ENCODE data around the gene CES1.
"Not testable (repeated sequence)": the region's sequence is repeated elsewhere in the genome, so short reads cannot be mapped to it uniquely, and the experiment has no call there.

The CES1 gene

GRCh38 chr16:55792934-55793374 is 39.9 kb downstream of the CES1 start:
- not testable (repeated sequence) for ATAC-seq (replicated peaks); H3K4me3 Mint-ChIP-seq; DNase-seq; H3K27ac Mint-ChIP-seq; H3K36me3 Mint-ChIP-seq; H3K9me3 Mint-ChIP-seq; H3K27me3 Mint-ChIP-seq; H3K4me1 Mint-ChIP-seq

- not testable (repeated sequence) for H3K4me1 Mint-ChIP-seq; H3K9me3 Mint-ChIP-seq; H3K36me3 Mint-ChIP-seq; ATAC-seq (replicated peaks); DNase-seq; H3K27ac Mint-ChIP-seq; H3K27me3 Mint-ChIP-seq; H3K4me3 Mint-ChIP-seq
These were observed 41.4 kb downstream of the CES1 start for GRCh38 chr16:55791512-55791911.

GRCh38 chr16:55790240-55790639 is 42.7 kb downstream of the CES1 start:
- H3K4me1 Mint-ChIP-seq; DNase-seq; ATAC-seq (replicated peaks); H3K27ac Mint-ChIP-seq; H3K4me3 Mint-ChIP-seq; H3K27me3 Mint-ChIP-seq; H3K9me3 Mint-ChIP-seq; H3K36me3 Mint-ChIP-seq: not testable (repeated sequence)

- H3K4me1 Mint-ChIP-seq; H3K4me3 Mint-ChIP-seq; ATAC-seq (replicated peaks); H3K36me3 Mint-ChIP-seq; H3K9me3 Mint-ChIP-seq; H3K27ac Mint-ChIP-seq; DNase-seq: not testable (repeated sequence)
- peaks cover 0 to 13% of the 10 kb centered on the region in 2 donors for H3K27me3 Mint-ChIP-seq
These were observed 50.2 kb downstream of the CES1 start for GRCh38 chr16:55782793-55783091.

GRCh38 chr16:55782091-55782792 is 50.7 kb downstream of the CES1 start:
- not testable (repeated sequence) for DNase-seq; H3K27ac Mint-ChIP-seq; ATAC-seq (replicated peaks); H3K36me3 Mint-ChIP-seq; H3K4me1 Mint-ChIP-seq; H3K9me3 Mint-ChIP-seq; H3K4me3 Mint-ChIP-seq
- peaks cover 0 to 15% of the 10 kb centered on the region in 2 donors for H3K27me3 Mint-ChIP-seq

- not testable (repeated sequence) for H3K4me1 Mint-ChIP-seq; H3K36me3 Mint-ChIP-seq; H3K27ac Mint-ChIP-seq; H3K4me3 Mint-ChIP-seq; H3K9me3 Mint-ChIP-seq; ATAC-seq (replicated peaks); DNase-seq
- H3K27me3 Mint-ChIP-seq = peaks cover 0 to 16% of the 10 kb centered on the region in 2 donors
These were observed 51.4 kb downstream of the CES1 start for GRCh38 chr16:55781456-55781855.

GRCh38 chr16:55780095-55780407 is 52.8 kb downstream of the CES1 start:
- H3K36me3 Mint-ChIP-seq; H3K27ac Mint-ChIP-seq; DNase-seq; H3K4me3 Mint-ChIP-seq; H3K4me1 Mint-ChIP-seq; H3K9me3 Mint-ChIP-seq; ATAC-seq (replicated peaks): not testable (repeated sequence)
- peaks cover 0 to 16% of the 10 kb centered on the region in 2 donors for H3K27me3 Mint-ChIP-seq

GRCh38 chr16:55779402-55780094 is 53.3 kb downstream of the CES1 start:
- no peak overlapping the region for H3K27ac Mint-ChIP-seq
- no peaks in the 10 kb centered on the region for H3K36me3 Mint-ChIP-seq
- no peak overlapping the region for H3K4me3 Mint-ChIP-seq
- DNase-seq = no peak
- ATAC-seq (replicated peaks) = no peak
- H3K27me3 Mint-ChIP-seq = peaks cover 0 to 16% of the 10 kb centered on the region in 2 donors
- no peaks in the 10 kb centered on the region for H3K4me1 Mint-ChIP-seq
- peaks cover 0 to 3% of the 10 kb centered on the region in 2 donors for H3K9me3 Mint-ChIP-seq

- no peak overlapping the region for H3K27ac Mint-ChIP-seq
These were observed 54.1 kb downstream of the CES1 start for GRCh38 chr16:55778757-55779156.

GRCh38 chr16:55775857-55776256 is 57.0 kb downstream of the CES1 start:
- H3K36me3 Mint-ChIP-seq = no peaks in the 10 kb centered on the region
- H3K9me3 Mint-ChIP-seq = peaks cover 0 to 3% of the 10 kb centered on the region in 2 donors
- H3K27ac Mint-ChIP-seq = no peak overlapping the region
- no peaks in the 10 kb centered on the region for H3K4me1 Mint-ChIP-seq
- ATAC-seq (replicated peaks) (no peak), DNase-seq (no peak)
- peaks cover 7 to 11% of the 10 kb centered on the region in 2 donors for H3K27me3 Mint-ChIP-seq
- no peak overlapping the region for H3K4me3 Mint-ChIP-seq

More at GRCh38 chr16:55778757-55779156, 54.1 kb downstream of the CES1 start:
- DNase-seq = no peak
- Mint-ChIP-seq H3K27me3 (peaks cover 0 to 16% of the 10 kb centered on the region in 2 donors), H3K4me3 (no peak overlapping the region), H3K36me3 (no peaks in the 10 kb centered on the region), H3K4me1 (no peaks in the 10 kb centered on the region), H3K9me3 (peaks cover 0 to 3% of the 10 kb centered on the region in 2 donors)
- no peak for ATAC-seq (replicated peaks)

GRCh38 chr16:55773859-55774549 is 58.9 kb downstream of the CES1 start:
- Mint-ChIP-seq H3K36me3 (no peaks in the 10 kb centered on the region), H3K9me3 (peaks cover 0 to 3% of the 10 kb centered on the region in 2 donors), H3K4me1 (no peaks in the 10 kb centered on the region), H3K27me3 (peaks cover 7 to 8% of the 10 kb centered on the region in 2 donors), H3K4me3 (no peak overlapping the region), H3K27ac (no peak overlapping the region)
- DNase-seq (no peak), ATAC-seq (replicated peaks) (no peak)

- DNase-seq = no peak
- H3K4me3 Mint-ChIP-seq = no peak overlapping the region
- H3K27me3 Mint-ChIP-seq = peaks cover 4 to 7% of the 10 kb centered on the region in 2 donors
- ATAC-seq (replicated peaks) = no peak
- H3K27ac Mint-ChIP-seq = no peak overlapping the region
- H3K4me1 Mint-ChIP-seq = no peaks in the 10 kb centered on the region
- no peaks in the 10 kb centered on the region for H3K36me3 Mint-ChIP-seq
- no peaks in the 10 kb centered on the region for H3K9me3 Mint-ChIP-seq
These were observed 67.7 kb downstream of the CES1 start for GRCh38 chr16:55765161-55765560.

GRCh38 chr16:55760310-55761001 is 72.4 kb downstream of the CES1 start:
- H3K36me3 Mint-ChIP-seq = no peaks in the 10 kb centered on the region
- H3K4me3 Mint-ChIP-seq = no peak overlapping the region
- DNase-seq (no peak), ATAC-seq (replicated peaks) (no peak)
- peaks cover 12 to 21% of the 10 kb centered on the region in 2 donors for H3K27me3 Mint-ChIP-seq
- no peaks in the 10 kb centered on the region for H3K9me3 Mint-ChIP-seq
- no peak overlapping the region for H3K27ac Mint-ChIP-seq
- H3K4me1 Mint-ChIP-seq = peaks cover 0 to 2% of the 10 kb centered on the region in 2 donors

GRCh38 chr16:55759965-55760309 is 73.0 kb downstream of the CES1 start:
- H3K27ac Mint-ChIP-seq; H3K9me3 Mint-ChIP-seq; H3K4me1 Mint-ChIP-seq; DNase-seq; H3K4me3 Mint-ChIP-seq; ATAC-seq (replicated peaks); H3K36me3 Mint-ChIP-seq: not testable (repeated sequence)
- H3K27me3 Mint-ChIP-seq = peaks cover 12 to 21% of the 10 kb centered on the region in 2 donors
